HEK293 (cell line): ENCODE results near the gene CIRBP.

Experiments used
- CTCF ChIA-PET: fragments of 350-600 bp; formaldehyde crosslinking; extraction: SDS; loops from one replicate; lab custom pipeline; 2021; ENCODE audit warnings: antibody characterized with exemption; lab: Yijun Ruan, JAX
- POLR2A ChIA-PET: fragments of 300-600 bp; formaldehyde crosslinking; extraction: SDS; loops from one replicate; lab custom pipeline; 2020; ENCODE audit warnings: antibody characterized with exemption, inconsistent platforms; lab: Yijun Ruan, JAX
- H3K27ac ChIP-seq: fragments of 200-500 bp; sonication (Bioruptor generic); 2 replicates; pipeline ENCODE4 v1.5.1; 2014; ENCODE audit warnings: low read depth, low read length, control low read depth, inconsistent platforms; ENCODE audit errors: extremely low read depth
- H3K36me3 ChIP-seq, 2 experiments: fragments of 200-500 bp in 1 of 2; sonication (Bioruptor generic) in 1 of 2; 1 replicate in 1 of 2; 2 replicates in 1 of 2; pipeline ENCODE4 v1.5.1; 2014 to 2017; ENCODE audit warnings: inconsistent platforms in 2 of 2, low read length in 2 of 2; ENCODE audit not compliant: control insufficient read depth in 2 of 2, insufficient read depth in 1 of 2
- H3K4me1 ChIP-seq: fragments of 200-500 bp; sonication (Bioruptor generic); 2 replicates; pipeline ENCODE4 v1.5.1; 2014; ENCODE audit warnings: mild to moderate bottlenecking, low read length, inconsistent platforms; ENCODE audit not compliant: control insufficient read depth, insufficient read depth
- H3K4me3 ChIP-seq: 2 replicates; pipeline ENCODE4 v1.5.1; 2011; ENCODE audit warnings: low read depth, mild to moderate bottlenecking, control low read depth, low read length, moderate library complexity
- H3K9me3 ChIP-seq: fragments of 200-500 bp; sonication (Bioruptor generic); 2 replicates; pipeline ENCODE4 v1.5.1; 2014; ENCODE audit warnings: low read depth, low read length, inconsistent platforms; ENCODE audit not compliant: control insufficient read depth, insufficient read depth
- CTCF ChIP-seq: fragments of 450-650 bp; formaldehyde crosslinking; IDR thresholded peaks from 2 replicates; pipeline ENCODE4 v1.5.1; 2016; ENCODE audit warnings: missing biosample characterization, missing genetic modification characterization
- GLIS2 ChIP-seq: fragments of 450-650 bp; formaldehyde crosslinking; IDR thresholded peaks from 2 replicates; pipeline ENCODE4 v1.5.1; 2016; ENCODE audit warnings: missing biosample characterization, missing genetic modification characterization
- INSM2 ChIP-seq: fragments of 450-650 bp; formaldehyde crosslinking; IDR thresholded peaks from 2 replicates; pipeline ENCODE4 v1.5.1; 2016; ENCODE audit warnings: missing biosample characterization, missing genetic modification characterization
- KLF1 ChIP-seq: fragments of 450-650 bp; formaldehyde crosslinking; IDR thresholded peaks from 2 replicates; pipeline ENCODE4 v1.5.1; 2016; ENCODE audit warnings: missing biosample characterization, missing genetic modification characterization
- PRDM10 ChIP-seq: fragments of 450-650 bp; formaldehyde crosslinking; IDR thresholded peaks from 2 replicates; pipeline ENCODE4 v1.5.1; 2016; ENCODE audit warnings: missing biosample characterization, missing genetic modification characterization
- SCRT2 ChIP-seq: fragments of 450-650 bp; formaldehyde crosslinking; IDR thresholded peaks from 2 replicates; pipeline ENCODE4 v1.5.1; 2016; ENCODE audit warnings: missing biosample characterization, missing genetic modification characterization
- ZBTB17 ChIP-seq: fragments of 450-650 bp; formaldehyde crosslinking; IDR thresholded peaks from 2 replicates; pipeline ENCODE4 v1.5.1; 2016; ENCODE audit warnings: missing biosample characterization, missing genetic modification characterization
- ZNF211 ChIP-seq: fragments of 450-650 bp; formaldehyde crosslinking; IDR thresholded peaks from 2 replicates; pipeline ENCODE4 v1.5.1; 2016; ENCODE audit warnings: low read depth, missing biosample characterization, missing genetic modification characterization
- ZNF274 ChIP-seq, 2 experiments: fragments of 200-500 bp in 1 of 2; fragments of 450-650 bp in 1 of 2; sonication (Bioruptor generic) in 1 of 2; formaldehyde crosslinking in 1 of 2; IDR thresholded peaks; 2 replicates each; pipeline versions ENCODE4 v1.5.1 to v1.6.1; 2014 to 2016; ENCODE audit warnings: borderline replicate concordance in 1 of 2, inconsistent platforms in 1 of 2, low read length in 1 of 2, missing biosample characterization in 1 of 2, missing genetic modification characterization in 1 of 2
- ZNF362 ChIP-seq: fragments of 450-650 bp; formaldehyde crosslinking; IDR thresholded peaks from 2 replicates; pipeline ENCODE4 v1.5.1; 2016; ENCODE audit warnings: missing biosample characterization, missing genetic modification characterization
- ZNF645 ChIP-seq: fragments of 450-650 bp; formaldehyde crosslinking; IDR thresholded peaks from 2 replicates; pipeline ENCODE4; 2016; ENCODE audit warnings: missing biosample characterization, missing genetic modification characterization
- ZNF791 ChIP-seq: fragments of 450-650 bp; formaldehyde crosslinking; IDR thresholded peaks from 2 replicates; pipeline ENCODE4 v1.5.1; 2016; ENCODE audit warnings: missing biosample characterization, missing genetic modification characterization
- TF ChIP-seq, protein P1 (sequence below): fragments of 450-650 bp; formaldehyde crosslinking; IDR thresholded peaks from 2 replicates; pipeline ENCODE4 v1.5.1; 2016; ENCODE audit warnings: missing biosample characterization, missing genetic modification characterization
- TF ChIP-seq, protein P2 (sequence below): fragments of 450-650 bp; formaldehyde crosslinking; IDR thresholded peaks from 2 replicates; pipeline ENCODE4 v1.5.1; 2016; ENCODE audit warnings: missing biosample characterization, missing genetic modification characterization
- TF ChIP-seq, protein P3 (sequence below): fragments of 450-650 bp; formaldehyde crosslinking; IDR thresholded peaks from 2 replicates; pipeline ENCODE4 v1.5.1; 2017; ENCODE audit warnings: missing biosample characterization, missing genetic modification characterization

CIRBP gene

DNA sequence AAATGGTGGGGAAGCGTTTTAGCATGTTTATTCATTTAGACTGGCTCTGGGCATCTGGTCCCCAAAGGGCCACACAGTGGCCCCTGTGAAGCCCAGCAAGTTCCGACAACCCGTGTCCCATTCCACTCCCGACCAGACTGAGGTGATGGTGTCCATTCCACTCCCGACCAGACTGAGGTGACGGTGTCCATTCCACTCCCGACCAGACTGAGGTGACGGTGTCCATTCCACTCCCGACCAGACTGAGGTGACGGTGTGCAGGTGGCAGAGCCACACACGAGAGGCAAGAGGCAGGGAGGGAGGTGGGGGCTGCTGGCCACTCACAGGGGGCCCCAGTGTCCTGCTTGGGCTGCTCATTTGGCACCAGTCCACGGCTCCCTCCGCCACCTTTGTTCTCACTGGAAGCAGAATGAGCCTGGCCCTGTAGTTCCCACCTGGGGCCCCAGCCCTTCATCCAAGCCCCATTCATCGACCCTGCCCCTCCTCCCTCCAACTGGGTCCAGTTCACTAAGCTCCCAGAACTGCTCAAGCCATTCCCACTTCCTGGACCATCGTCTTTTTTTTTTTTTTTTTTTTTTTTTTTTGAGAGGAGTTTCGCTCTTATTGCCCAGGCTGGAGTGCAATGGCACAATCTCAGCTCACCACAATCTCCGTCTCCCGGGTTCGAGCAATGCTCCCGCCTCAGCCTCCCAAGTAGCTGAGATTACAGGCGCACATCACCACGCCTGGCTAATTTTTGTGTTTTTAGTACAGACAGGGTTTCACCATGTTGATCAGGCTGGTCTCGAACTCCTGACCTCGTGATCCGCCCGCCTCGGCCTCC, 22.7 kb upstream of the CIRBP start (continued):
- TF ChIP-seq CTCF (tag by site-specific recombination) (peak; percentile 51), ZBTB17 (peak; percentile 39; the same call in 1 of the 2 replicates), KLF1 (0 out of 2 replicates have a peak, but pooled peaks have one; percentile 1), PRDM10 (tag by site-specific recombination) (0 out of 2 replicates have a peak, but pooled peaks have one; percentile 29), GLIS2 (peak; percentile 52; the same call in 1 of the 2 replicates), ZNF362 (tag by site-specific recombination) (peak; percentile 93)
- TF ChIP-seq, protein P1, sequence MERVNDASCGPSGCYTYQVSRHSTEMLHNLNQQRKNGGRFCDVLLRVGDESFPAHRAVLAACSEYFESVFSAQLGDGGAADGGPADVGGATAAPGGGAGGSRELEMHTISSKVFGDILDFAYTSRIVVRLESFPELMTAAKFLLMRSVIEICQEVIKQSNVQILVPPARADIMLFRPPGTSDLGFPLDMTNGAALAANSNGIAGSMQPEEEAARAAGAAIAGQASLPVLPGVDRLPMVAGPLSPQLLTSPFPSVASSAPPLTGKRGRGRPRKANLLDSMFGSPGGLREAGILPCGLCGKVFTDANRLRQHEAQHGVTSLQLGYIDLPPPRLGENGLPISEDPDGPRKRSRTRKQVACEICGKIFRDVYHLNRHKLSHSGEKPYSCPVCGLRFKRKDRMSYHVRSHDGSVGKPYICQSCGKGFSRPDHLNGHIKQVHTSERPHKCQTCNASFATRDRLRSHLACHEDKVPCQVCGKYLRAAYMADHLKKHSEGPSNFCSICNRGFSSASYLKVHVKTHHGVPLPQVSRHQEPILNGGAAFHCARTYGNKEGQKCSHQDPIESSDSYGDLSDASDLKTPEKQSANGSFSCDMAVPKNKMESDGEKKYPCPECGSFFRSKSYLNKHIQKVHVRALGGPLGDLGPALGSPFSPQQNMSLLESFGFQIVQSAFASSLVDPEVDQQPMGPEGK (tag by site-specific recombination), result peak; percentile 87
- TF ChIP-seq, all 188 proteins: peak for 14; not testable (repeated sequence) for 174

DNA sequence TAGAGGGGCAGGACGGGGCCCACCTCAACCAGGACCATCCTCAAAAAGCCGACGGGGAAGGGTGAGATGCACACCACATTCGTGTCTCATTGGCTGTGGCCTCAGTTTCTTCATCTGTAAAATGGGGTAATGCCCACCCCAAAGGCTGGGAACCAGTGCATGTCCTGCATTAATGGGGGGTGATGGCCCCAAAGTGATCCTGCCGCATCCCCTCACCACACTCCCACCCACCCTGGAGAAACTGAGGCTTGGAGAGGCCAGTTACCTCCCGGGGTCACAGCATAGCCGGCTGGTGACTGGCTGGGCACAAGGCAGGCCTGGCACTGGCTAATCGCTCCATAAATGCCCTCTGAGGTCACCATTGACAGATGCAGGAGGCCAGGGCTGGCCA, 21.4 kb upstream of the CIRBP start:
- Histone ChIP-seq H3K27ac (no peak overlapping the region), H3K4me3 (no peak overlapping the region), H3K36me3 (peaks cover 0 to 21% of the 10 kb centered on the region in 2 experiments; a peak in 1 of 3 replicates), H3K9me3 (no peaks in the 10 kb centered on the region), H3K4me1 (peaks cover 4% of the 10 kb centered on the region; the same call in 1 of the 2 replicates)
- CTCF ChIA-PET, result interaction anchor here (5.5 kb wide), 1 partner anchor 17 kb away, joined by 299 read pairs; the partner anchor contains the start of gene CIRBP
- POLR2A ChIA-PET, result interaction anchor here (7.7 kb wide), 1 partner anchor 22 kb away, joined by 231 read pairs; the partner anchor contains the start of gene CIRBP
- TF ChIP-seq PRDM10 (tag by site-specific recombination) (no peak), INSM2 (tag by site-specific recombination) (no peak), ZNF274 (IDR thresholded peaks at IDR 0.05; ENCODE audit: low read length) (no peak), ZNF274 (tag by site-specific recombination; IDR thresholded peaks at IDR 0.05; ENCODE audit: borderline replicate concordance) (no peak), ZNF791 (no peak), ZNF645 (tag by site-specific recombination) (no peak), ZNF211 (no peak), SCRT2 (tag by site-specific recombination) (no peak)
- TF ChIP-seq, protein P2, sequence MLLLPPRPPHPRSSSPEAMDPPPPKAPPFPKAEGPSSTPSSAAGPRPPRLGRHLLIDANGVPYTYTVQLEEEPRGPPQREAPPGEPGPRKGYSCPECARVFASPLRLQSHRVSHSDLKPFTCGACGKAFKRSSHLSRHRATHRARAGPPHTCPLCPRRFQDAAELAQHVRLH (tag by site-specific recombination), result peak; percentile 61; the same call in 1 of the 2 replicates
- TF ChIP-seq, protein P3, sequence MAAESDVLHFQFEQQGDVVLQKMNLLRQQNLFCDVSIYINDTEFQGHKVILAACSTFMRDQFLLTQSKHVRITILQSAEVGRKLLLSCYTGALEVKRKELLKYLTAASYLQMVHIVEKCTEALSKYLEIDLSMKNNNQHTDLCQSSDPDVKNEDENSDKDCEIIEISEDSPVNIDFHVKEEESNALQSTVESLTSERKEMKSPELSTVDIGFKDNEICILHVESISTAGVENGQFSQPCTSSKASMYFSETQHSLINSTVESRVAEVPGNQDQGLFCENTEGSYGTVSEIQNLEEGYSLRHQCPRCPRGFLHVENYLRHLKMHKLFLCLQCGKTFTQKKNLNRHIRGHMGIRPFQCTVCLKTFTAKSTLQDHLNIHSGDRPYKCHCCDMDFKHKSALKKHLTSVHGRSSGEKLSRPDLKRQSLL (tag by site-specific recombination), result no peak
